Nephron progenitor cell (in vitro differentiated cells): Measurements from ENCODE around the gene KLHL10.

ENCODE experiments used
- DNase-seq: peaks from one replicate; pipeline ENCODE4 v3.0.0; 2021
- H3K27ac Mint-ChIP-seq: 2 replicates; pipeline ENCODE4 v1.8.0; 2021; ENCODE audit warnings: mild to moderate bottlenecking, moderate library complexity, mixed read lengths
- H3K27me3 Mint-ChIP-seq: 2 replicates; pipeline ENCODE4 v1.8.0; 2021; ENCODE audit warnings: mild to moderate bottlenecking, low read depth, mixed read lengths; ENCODE audit not compliant: poor library complexity
- H3K36me3 Mint-ChIP-seq: 2 replicates; pipeline ENCODE4 v1.8.0; 2021; ENCODE audit warnings: low read depth, mixed read lengths
- H3K4me1 Mint-ChIP-seq: 2 replicates; pipeline ENCODE4 v1.8.0; 2021; ENCODE audit warnings: mixed read lengths
- H3K4me3 Mint-ChIP-seq: 2 replicates; pipeline ENCODE4 v1.8.0; 2021; ENCODE audit warnings: mild to moderate bottlenecking, moderate library complexity, mixed read lengths
- H3K9me3 Mint-ChIP-seq: 2 replicates; pipeline ENCODE4 v1.8.0; 2021; ENCODE audit warnings: mild to moderate bottlenecking, moderate library complexity, mixed read lengths
- CTCF ChIP-seq: fragments of 200-600 bp; sonication (generic); IDR thresholded peaks from 2 replicates; pipeline ENCODE4 v1.5.0; 2021; ENCODE audit warnings: antibody characterized with exemption

The KLHL10 gene

GRCh38 chr17:41818024-41818423, 19.6 kb upstream of the KLHL10 start:
- H3K27me3 Mint-ChIP-seq, result no peaks in the 10 kb centered on the region
- TF ChIP-seq CTCF, result no peak
- DNase-seq, result no peak
- peak overlapping the region; percentile 93 for H3K27ac Mint-ChIP-seq
- peaks cover 25% of the 10 kb centered on the region for H3K36me3 Mint-ChIP-seq
- H3K4me3 Mint-ChIP-seq, result no peak overlapping the region
- H3K4me1 Mint-ChIP-seq, result peaks cover 71% of the 10 kb centered on the region
- H3K9me3 Mint-ChIP-seq, result no peaks in the 10 kb centered on the region

GRCh38 chr17:41821776-41822175, 15.8 kb upstream of the KLHL10 start:
- no peak for TF ChIP-seq CTCF
- Mint-ChIP-seq H3K27ac (peak overlapping the region; percentile 96), H3K9me3 (no peaks in the 10 kb centered on the region), H3K36me3 (peaks cover 28% of the 10 kb centered on the region), H3K4me1 (peaks cover 54% of the 10 kb centered on the region), H3K4me3 (no peak overlapping the region), H3K27me3 (no peaks in the 10 kb centered on the region)
- no peak for DNase-seq

DNA sequence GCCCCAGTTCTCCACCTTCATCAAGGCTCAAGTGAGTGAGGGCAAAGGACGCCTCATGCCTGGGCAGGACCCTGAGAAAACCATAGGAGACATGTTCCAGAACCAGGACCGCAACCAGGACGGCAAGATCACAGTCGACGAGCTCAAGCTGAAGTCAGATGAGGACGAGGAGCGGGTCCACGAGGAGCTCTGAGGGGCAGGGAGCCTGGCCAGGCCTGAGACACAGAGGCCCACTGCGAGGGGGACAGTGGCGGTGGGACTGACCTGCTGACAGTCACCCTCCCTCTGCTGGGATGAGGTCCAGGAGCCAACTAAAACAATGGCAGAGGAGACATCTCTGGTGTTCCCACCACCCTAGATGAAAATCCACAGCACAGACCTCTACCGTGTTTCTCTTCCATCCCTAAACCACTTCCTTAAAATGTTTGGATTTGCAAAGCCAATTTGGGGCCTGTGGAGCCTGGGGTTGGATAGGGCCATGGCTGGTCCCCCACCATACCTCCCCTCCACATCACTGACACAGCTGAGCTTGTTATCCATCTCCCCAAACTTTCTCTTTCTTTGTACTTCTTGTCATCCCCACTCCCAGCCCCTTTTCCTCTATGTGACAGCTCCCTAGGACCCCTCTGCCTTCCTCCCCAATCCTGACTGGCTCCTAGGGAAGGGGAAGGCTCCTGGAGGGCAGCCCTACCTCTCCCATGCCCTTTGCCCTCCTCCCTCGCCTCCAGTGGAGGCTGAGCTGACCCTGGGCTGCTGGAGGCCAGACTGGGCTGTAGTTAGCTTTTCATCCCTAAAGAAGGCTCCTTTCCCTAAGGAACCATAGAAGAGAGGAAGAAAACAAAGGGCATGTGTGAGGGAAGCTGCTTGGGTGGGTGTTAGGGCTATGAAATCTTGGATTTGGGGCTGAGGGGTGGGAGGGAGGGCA, 15.1 kb upstream of the KLHL10 start:
- Mint-ChIP-seq H3K36me3 (peaks cover 26% of the 10 kb centered on the region), H3K4me1 (peaks cover 49% of the 10 kb centered on the region), H3K27me3 (no peaks in the 10 kb centered on the region), H3K9me3 (no peaks in the 10 kb centered on the region), H3K27ac (peak overlapping the region; percentile 96), H3K4me3 (no peak overlapping the region)
- no peak for DNase-seq
- TF ChIP-seq CTCF, result no peak

DNA sequence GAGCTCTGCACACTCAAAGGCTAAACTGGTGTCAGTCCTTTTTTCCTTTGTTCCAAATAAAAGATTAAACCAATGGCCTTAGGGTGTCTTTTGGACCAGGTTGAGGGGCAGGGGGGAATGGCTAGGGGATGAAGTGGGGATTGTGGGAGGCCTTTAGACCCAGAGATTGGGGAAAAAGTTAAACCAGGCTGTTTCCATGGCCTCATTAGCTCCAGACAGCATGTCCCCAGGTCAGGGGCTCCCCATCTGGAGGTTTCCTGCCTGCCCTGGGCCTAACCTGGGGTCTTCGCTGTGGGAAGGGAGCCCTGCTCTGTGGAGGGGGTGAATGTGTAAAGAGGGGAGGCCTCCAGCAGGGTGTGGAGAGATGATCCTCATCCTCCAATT, 14.5 kb upstream of the KLHL10 start:
- DNase-seq, result no peak
- H3K27me3 Mint-ChIP-seq, result no peaks in the 10 kb centered on the region
- TF ChIP-seq CTCF, result no peak
- peaks cover 49% of the 10 kb centered on the region for H3K4me1 Mint-ChIP-seq
- no peak overlapping the region for H3K4me3 Mint-ChIP-seq
- H3K9me3 Mint-ChIP-seq, result no peaks in the 10 kb centered on the region
- H3K36me3 Mint-ChIP-seq, result peaks cover 27% of the 10 kb centered on the region
- H3K27ac Mint-ChIP-seq, result peak overlapping the region; percentile 39

- peak overlapping the region; percentile 39 for H3K27ac Mint-ChIP-seq
- H3K4me1 Mint-ChIP-seq, result peaks cover 47% of the 10 kb centered on the region
These were observed 14.0 kb upstream of the KLHL10 start for GRCh38 chr17:41823580-41823979.

More at GRCh38 chr17:41823580-41823979, 14.0 kb upstream of the KLHL10 start:
- TF ChIP-seq CTCF, result no peak
- no peak for DNase-seq
- Mint-ChIP-seq H3K4me3 (no peak overlapping the region), H3K9me3 (no peaks in the 10 kb centered on the region), H3K27me3 (no peaks in the 10 kb centered on the region), H3K36me3 (peaks cover 25% of the 10 kb centered on the region)
